Measurements from ENCODE around the gene VPS72.

- TF ChIP-seq CTCF (IDR thresholded peaks at IDR 0.05) (no peak), POLR2A (IDR thresholded peaks at IDR 0.05) (no peak), POLR2AphosphoS5 (IDR thresholded peaks at IDR 0.05) (no peak), EP300 (IDR thresholded peaks at IDR 0.05; ENCODE audit: low read depth) (no peak)
These were observed 55.6 kb downstream of the VPS72 start for GRCh38 chr1:151134396-151134795.
